Glutamatergic neuron (in vitro differentiated cells): Measurements from ENCODE around the gene KRT36. TPM values are rescaled to one million over a fixed set of nuclear protein-coding genes. Genes with fewer than 3 reads are reported as not detected.

Experiments used
- DNase-seq: peaks from one replicate; pipeline ENCODE4 v3.0.0; 2022
- H3K27ac Mint-ChIP-seq: one replicate; pipeline ENCODE4 v1.8.0; 2020; ENCODE audit warnings: mild to moderate bottlenecking, mixed read lengths, inconsistent platforms; ENCODE audit not compliant: unreplicated experiment
- H3K27me3 Mint-ChIP-seq: one replicate; pipeline ENCODE4 v1.8.0; 2020; ENCODE audit warnings: mild to moderate bottlenecking, moderate library complexity, mixed read lengths, inconsistent platforms; ENCODE audit not compliant: unreplicated experiment
- H3K36me3 Mint-ChIP-seq: one replicate; pipeline ENCODE4 v1.8.0; 2020; ENCODE audit warnings: mild to moderate bottlenecking, mixed read lengths, inconsistent platforms; ENCODE audit not compliant: unreplicated experiment
- H3K4me1 Mint-ChIP-seq: one replicate; pipeline ENCODE4 v1.8.0; 2020; ENCODE audit warnings: mild to moderate bottlenecking, low read depth, mixed read lengths, inconsistent platforms; ENCODE audit not compliant: unreplicated experiment
- H3K4me3 Mint-ChIP-seq: one replicate; pipeline ENCODE4 v1.8.0; 2020; ENCODE audit warnings: mild to moderate bottlenecking, mixed read lengths, inconsistent platforms; ENCODE audit not compliant: unreplicated experiment
- H3K9me3 Mint-ChIP-seq: one replicate; pipeline ENCODE4 v1.8.0; 2020; ENCODE audit warnings: mild to moderate bottlenecking, moderate library complexity, mixed read lengths, inconsistent platforms; ENCODE audit not compliant: unreplicated experiment
- total RNA-seq: library from RNA; stranded (reverse); fragmentation: NEBNext Ultra II Directional; extraction: Animal tissue kit (Norgen Biotek cat#: 25700); gene quantifications from one replicate; pipeline ENCODE4 v1.2.1, GENCODE V29; 2021; ENCODE audit not compliant: unreplicated experiment
- TF ChIP-seq, protein P1 (sequence below): fragments of 200-600 bp; sonication (generic); IDR thresholded peaks from one replicate; pipeline ENCODE4 v1.5.0; 2021; ENCODE audit not compliant: partially characterized antibody, unreplicated experiment

KRT36 gene
- total RNA-seq, 1 donor from 2014 or later, result not detected

DNA sequence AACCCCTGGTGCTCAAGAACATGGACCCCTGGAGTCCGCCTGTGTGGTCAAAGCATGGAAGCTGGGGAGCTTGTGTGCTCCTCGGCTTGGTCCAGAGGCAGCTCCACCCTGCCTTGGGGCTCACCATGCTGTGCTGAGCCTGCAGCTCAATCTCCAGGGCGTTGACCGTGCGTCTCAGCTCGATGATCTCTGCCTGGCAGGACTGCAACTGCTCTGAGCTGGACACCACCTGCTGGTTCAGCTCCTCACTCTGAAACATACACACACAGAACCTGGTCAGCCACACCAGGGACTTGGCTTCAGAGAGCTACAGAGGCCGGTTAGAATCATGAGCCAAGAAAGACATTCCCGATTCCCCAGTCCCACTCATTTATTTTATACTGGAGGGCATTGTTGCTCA is 11.5 kb downstream of the KRT36 start:
- H3K27me3 Mint-ChIP-seq, result peaks cover 2% of the 10 kb centered on the region
- TF ChIP-seq, protein P1, sequence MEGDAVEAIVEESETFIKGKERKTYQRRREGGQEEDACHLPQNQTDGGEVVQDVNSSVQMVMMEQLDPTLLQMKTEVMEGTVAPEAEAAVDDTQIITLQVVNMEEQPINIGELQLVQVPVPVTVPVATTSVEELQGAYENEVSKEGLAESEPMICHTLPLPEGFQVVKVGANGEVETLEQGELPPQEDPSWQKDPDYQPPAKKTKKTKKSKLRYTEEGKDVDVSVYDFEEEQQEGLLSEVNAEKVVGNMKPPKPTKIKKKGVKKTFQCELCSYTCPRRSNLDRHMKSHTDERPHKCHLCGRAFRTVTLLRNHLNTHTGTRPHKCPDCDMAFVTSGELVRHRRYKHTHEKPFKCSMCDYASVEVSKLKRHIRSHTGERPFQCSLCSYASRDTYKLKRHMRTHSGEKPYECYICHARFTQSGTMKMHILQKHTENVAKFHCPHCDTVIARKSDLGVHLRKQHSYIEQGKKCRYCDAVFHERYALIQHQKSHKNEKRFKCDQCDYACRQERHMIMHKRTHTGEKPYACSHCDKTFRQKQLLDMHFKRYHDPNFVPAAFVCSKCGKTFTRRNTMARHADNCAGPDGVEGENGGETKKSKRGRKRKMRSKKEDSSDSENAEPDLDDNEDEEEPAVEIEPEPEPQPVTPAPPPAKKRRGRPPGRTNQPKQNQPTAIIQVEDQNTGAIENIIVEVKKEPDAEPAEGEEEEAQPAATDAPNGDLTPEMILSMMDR, result no peak
- H3K4me3 Mint-ChIP-seq, result no peak overlapping the region
- no peaks in the 10 kb centered on the region for H3K4me1 Mint-ChIP-seq
- DNase-seq, result no peak
- H3K36me3 Mint-ChIP-seq, result no peaks in the 10 kb centered on the region
- no peaks in the 10 kb centered on the region for H3K9me3 Mint-ChIP-seq
- no peak overlapping the region for H3K27ac Mint-ChIP-seq

DNA sequence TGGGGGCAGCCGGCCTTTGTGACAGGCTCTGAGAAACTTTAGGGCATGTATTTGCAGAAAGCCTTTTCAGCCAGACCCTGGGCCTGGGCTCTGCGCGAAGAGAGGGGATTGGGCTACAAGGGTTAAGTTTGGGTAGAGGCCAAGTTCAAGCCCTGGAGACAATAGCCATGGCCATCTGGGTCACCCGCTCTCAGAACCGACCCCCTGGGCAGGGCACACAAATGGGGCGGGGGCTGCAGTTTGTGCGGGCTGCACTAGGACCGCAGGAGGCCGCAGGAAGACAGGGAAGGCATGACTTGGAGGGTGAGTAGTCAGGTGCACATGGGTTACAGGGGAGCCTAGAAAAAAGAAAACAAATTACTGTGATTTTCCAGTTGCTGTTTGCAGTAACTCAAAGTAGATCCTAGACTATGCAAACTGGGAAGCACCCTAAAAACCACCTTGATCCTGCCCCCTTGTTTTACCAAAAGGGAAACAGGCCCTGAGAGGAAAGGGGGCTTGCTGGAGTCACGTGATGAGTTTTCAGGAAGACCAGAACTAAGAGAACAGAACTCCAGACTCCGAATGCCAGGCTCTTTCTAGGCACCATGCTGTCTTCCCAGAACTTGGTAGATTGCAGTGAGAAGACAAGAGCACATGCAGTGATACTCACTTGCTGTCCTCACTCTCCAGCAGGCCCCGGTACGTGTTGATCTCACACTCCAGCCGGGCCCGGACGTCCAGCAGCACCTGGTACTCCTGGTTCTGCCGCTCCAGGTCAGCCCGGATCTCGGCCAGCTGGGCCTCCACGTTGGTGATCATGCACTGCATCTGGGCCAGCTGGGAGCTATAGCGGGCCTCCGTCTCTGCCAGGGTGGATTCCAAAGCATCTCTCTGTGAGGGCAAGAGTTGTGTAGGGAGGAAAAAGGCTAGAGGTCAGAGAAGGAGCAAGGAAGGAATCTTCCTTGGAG is 12.6 kb downstream of the KRT36 start:
- H3K27ac Mint-ChIP-seq, result no peak overlapping the region
- TF ChIP-seq, protein P1, result no peak
- no peaks in the 10 kb centered on the region for H3K4me1 Mint-ChIP-seq
- no peak for DNase-seq
- no peaks in the 10 kb centered on the region for H3K36me3 Mint-ChIP-seq
- no peaks in the 10 kb centered on the region for H3K9me3 Mint-ChIP-seq
- no peak overlapping the region for H3K4me3 Mint-ChIP-seq
- peaks cover 4% of the 10 kb centered on the region for H3K27me3 Mint-ChIP-seq

DNA sequence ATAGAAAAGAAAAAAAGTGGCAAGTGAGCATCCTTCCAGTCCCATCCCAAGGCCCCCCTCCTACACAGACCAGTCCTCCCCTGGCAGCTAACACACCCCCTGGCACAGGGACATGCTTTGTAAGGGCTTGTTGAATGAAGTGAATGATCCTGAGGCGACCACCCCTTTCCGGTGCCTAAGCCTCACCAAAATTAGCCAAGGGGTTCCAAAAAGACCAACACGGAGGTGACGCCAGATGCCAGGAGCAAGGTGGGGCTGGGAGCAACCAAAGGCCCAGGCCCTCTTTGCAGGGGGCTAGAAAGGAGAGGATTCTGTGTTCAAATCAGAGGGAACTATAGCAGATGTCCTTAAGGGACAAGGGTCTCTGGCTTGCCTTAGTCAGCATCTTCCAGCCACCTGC is 14.3 kb downstream of the KRT36 start:
- no peak overlapping the region for H3K4me3 Mint-ChIP-seq
- DNase-seq, result no peak
- no peak overlapping the region for H3K27ac Mint-ChIP-seq
- peaks cover 4% of the 10 kb centered on the region for H3K27me3 Mint-ChIP-seq
- TF ChIP-seq, protein P1, result no peak
- H3K9me3 Mint-ChIP-seq, result no peaks in the 10 kb centered on the region
- H3K36me3 Mint-ChIP-seq, result peaks cover 12% of the 10 kb centered on the region
- H3K4me1 Mint-ChIP-seq, result no peaks in the 10 kb centered on the region

DNA sequence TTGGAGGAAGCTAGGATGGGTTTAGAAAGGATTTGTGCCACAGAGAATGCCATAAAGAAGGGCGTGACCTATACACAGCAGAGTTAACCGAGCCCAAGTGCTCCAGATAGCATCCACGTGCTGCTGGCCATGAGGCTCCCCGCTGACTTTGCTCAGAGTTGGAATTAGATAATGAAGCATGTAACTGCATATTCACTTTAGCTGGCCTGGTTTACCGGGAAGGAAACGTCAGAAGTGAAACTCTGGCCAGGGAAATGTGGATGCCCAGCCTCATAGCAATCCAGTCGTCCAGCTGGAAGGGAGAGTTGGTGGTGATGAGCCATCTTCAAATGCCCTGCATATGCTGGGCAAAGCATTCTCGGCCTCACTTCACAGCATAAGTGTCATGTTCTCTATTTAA is 14.8 kb downstream of the KRT36 start:
- H3K27me3 Mint-ChIP-seq, result peaks cover 4% of the 10 kb centered on the region
- no peak overlapping the region for H3K27ac Mint-ChIP-seq
- no peaks in the 10 kb centered on the region for H3K9me3 Mint-ChIP-seq
- no peaks in the 10 kb centered on the region for H3K4me1 Mint-ChIP-seq
- H3K36me3 Mint-ChIP-seq, result peaks cover 12% of the 10 kb centered on the region
- no peak for DNase-seq
- TF ChIP-seq, protein P1, result no peak
- H3K4me3 Mint-ChIP-seq, result no peak overlapping the region

DNA sequence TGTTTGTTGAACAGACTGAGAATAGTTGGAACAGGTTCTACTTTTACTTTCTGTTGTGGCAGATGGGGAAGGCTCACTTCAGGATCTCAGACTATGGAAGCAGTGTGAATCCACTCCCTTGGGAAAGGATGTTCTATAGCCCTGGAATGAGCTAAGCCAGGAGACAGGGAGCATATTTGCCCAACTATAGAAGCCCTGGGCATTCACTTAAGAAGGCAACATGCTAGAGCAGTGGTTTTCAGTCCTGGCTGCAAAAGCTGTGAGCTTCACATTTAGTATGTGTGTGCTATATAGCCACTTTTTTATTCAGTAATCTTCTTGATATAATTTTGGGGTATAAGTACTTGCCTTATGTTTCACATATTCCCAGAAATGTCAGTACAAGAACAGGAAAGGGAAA is 21.4 kb downstream of the KRT36 start:
- TF ChIP-seq, protein P1, result no peak
- Mint-ChIP-seq H3K4me1 (no peaks in the 10 kb centered on the region), H3K9me3 (peaks cover 3% of the 10 kb centered on the region), H3K27me3 (peaks cover 2% of the 10 kb centered on the region), H3K27ac (no peak overlapping the region), H3K4me3 (no peak overlapping the region), H3K36me3 (peaks cover 12% of the 10 kb centered on the region)
- no peak for DNase-seq
